ENCODE measurements around the gene ATP6V1G1. TPM values are rescaled to one million over a fixed set of nuclear protein-coding genes. Genes with fewer than 3 reads are reported as not detected.

ATP6V1G1 gene
- total RNA-seq = 100 to 1,000 TPM in 2 of 4 donors, 10 to 100 TPM in 2; 90.9 to 310 (median 130) TPM

GRCh38 chr9:114587345-114588202 is at the start of gene ATP6V1G1:
ATP6V1G1 (plus strand) TSS chr9:114587769; CDS start chr9:114587839, 70 bp downstream.
- DNase-seq = peak; percentile 99 to 100
- Histone ChIP-seq H3K36me3 (no peaks in the 10 kb centered on the region), H3K27ac (peak within 1 kb of the TSS; percentile 90 to 95), H3K27me3 (no peaks in the 10 kb centered on the region), H3K4me3 (peak within 1 kb of the TSS; percentile 77 to 95), H3K9me3 (no peaks in the 10 kb centered on the region), H3K4me1 (peaks cover 5 to 11% of the 10 kb centered on the region in 2 donors)
- TF ChIP-seq CTCF (IDR thresholded peaks at IDR 0.05) (peak in 3 of 4 experiments; percentile 9 to 27 (median 25)), POLR2A (IDR thresholded peaks at IDR 0.05) (peak; percentile 94 to 95)
- intact Hi-C loops (cut with DNase I; ENCODE audit: low total_unique reads) = no loop called here

GRCh38 chr9:114538241-114538640 is 49.3 kb upstream of the ATP6V1G1 start:
- Histone ChIP-seq H3K4me1 (no peaks in the 10 kb centered on the region), H3K27ac (no peak overlapping the region), H3K4me3 (no peak overlapping the region), H3K9me3 (no peaks in the 10 kb centered on the region), H3K27me3 (no peaks in the 10 kb centered on the region), H3K36me3 (no peaks in the 10 kb centered on the region)
- TF ChIP-seq CTCF (IDR thresholded peaks at IDR 0.05) (no peak), POLR2A (IDR thresholded peaks at IDR 0.05) (no peak)
- DNase-seq = no peak
- intact Hi-C loops (cut with DNase I; ENCODE audit: low total_unique reads) = no loop called here

- H3K27ac ChIP-seq = no peak overlapping the region
- TF ChIP-seq POLR2A (IDR thresholded peaks at IDR 0.05) = no peak
- TF ChIP-seq CTCF (IDR thresholded peaks at IDR 0.05) = no peak
- no peaks in the 10 kb centered on the region for H3K9me3 ChIP-seq
- H3K4me1 ChIP-seq = no peaks in the 10 kb centered on the region
- intact Hi-C loops (cut with DNase I; ENCODE audit: low total_unique reads) = no loop called here
- H3K27me3 ChIP-seq = no peaks in the 10 kb centered on the region
- no peak overlapping the region for H3K4me3 ChIP-seq
- no peak for DNase-seq
- no peaks in the 10 kb centered on the region for H3K36me3 ChIP-seq
Observed at GRCh38 chr9:114539701-114540380, 47.7 kb upstream of the ATP6V1G1 start.

GRCh38 chr9:114545055-114545454 is 42.5 kb upstream of the ATP6V1G1 start:
- TF ChIP-seq CTCF (IDR thresholded peaks at IDR 0.05) (no peak), POLR2A (IDR thresholded peaks at IDR 0.05) (no peak)
- H3K4me1 ChIP-seq = no peaks in the 10 kb centered on the region
- intact Hi-C loops (cut with DNase I; ENCODE audit: low total_unique reads) = no loop called here
- no peaks in the 10 kb centered on the region for H3K27me3 ChIP-seq
- no peaks in the 10 kb centered on the region for H3K9me3 ChIP-seq
- H3K36me3 ChIP-seq = no peaks in the 10 kb centered on the region
- H3K27ac ChIP-seq = no peak overlapping the region
- no peak overlapping the region for H3K4me3 ChIP-seq
- no peak for DNase-seq

- intact Hi-C loops (cut with DNase I; ENCODE audit: low total_unique reads) = no loop called here
- H3K36me3 ChIP-seq = no peaks in the 10 kb centered on the region
- H3K9me3 ChIP-seq = no peaks in the 10 kb centered on the region
- DNase-seq = no peak
- H3K4me3 ChIP-seq = no peak overlapping the region
- H3K4me1 ChIP-seq = no peaks in the 10 kb centered on the region
- no peak for TF ChIP-seq POLR2A (IDR thresholded peaks at IDR 0.05)
- TF ChIP-seq CTCF (IDR thresholded peaks at IDR 0.05) = no peak
- no peak overlapping the region for H3K27ac ChIP-seq
- H3K27me3 ChIP-seq = no peaks in the 10 kb centered on the region
Observed at GRCh38 chr9:114546851-114547250, 40.7 kb upstream of the ATP6V1G1 start.

Measured in uterus (tissue), 4 donors.